Measurements from ENCODE around the gene PLCL1. TPM values are rescaled to one million over a fixed set of nuclear protein-coding genes. Genes with fewer than 3 reads are reported as not detected.

Gene PLCL1
- polyA plus RNA-seq, 1 of the 3 experiments (the other 2 are of a cell fraction) = 7.7 TPM

DNA sequence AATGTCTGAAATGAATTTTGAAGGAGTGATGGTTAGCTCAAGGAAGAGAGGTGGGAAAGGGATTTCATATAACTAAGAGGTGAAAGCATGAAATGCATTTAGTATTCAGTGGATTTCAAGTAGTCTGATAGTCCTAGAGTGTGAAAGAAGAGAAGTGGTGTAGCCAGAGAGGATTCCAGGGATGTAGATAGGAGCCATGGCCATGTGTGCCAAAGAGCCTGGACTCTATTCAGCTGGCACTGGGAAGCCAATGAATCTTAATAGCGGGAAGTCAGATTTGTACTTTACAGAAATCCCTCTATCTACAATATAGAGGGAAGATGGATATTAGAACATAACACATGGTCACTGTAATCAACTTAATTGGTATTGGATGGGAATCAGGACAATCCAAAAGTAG, 10.9 kb upstream of the PLCL1 start:
- POLR2A ChIA-PET = no interaction called here
- no peaks in the 10 kb centered on the region for H3K9me2 ChIP-seq
- no peak overlapping the region for H3K27ac ChIP-seq (ENCODE audit: low read depth in 2 of 2, low read length in 1 of 2)
- WGBS (ENCODE audit: low lambda C conversion rate) = 100% methylated on average over 1 of the region's 1 CpG
- no peak overlapping the region for H2AFZ ChIP-seq (ENCODE audit: low read depth)
- H3K4me3 ChIP-seq (ENCODE audit: low read depth in 2 of 2, low read length in 1 of 2) = no peak overlapping the region
- no peak for DNase-seq
- no peaks in the 10 kb centered on the region for H3K79me2 ChIP-seq (ENCODE audit: insufficient read depth)
- H4K20me1 ChIP-seq (ENCODE audit: insufficient read depth) = no peaks in the 10 kb centered on the region
- no peaks in the 10 kb centered on the region for H3K36me3 ChIP-seq (replicated peaks in 1 of 2; ENCODE audit: control insufficient read depth in 1 of 2, insufficient read depth in 2 of 2, low read length in 1 of 2)
- CTCF ChIA-PET = interaction anchor here (1.2 to 1.9 kb wide), 5 partner anchors 7 to 516 kb away, joined by 4 to 9 read pairs (median 4); partner anchors contain the start of gene PLCL1
- TF ChIP-seq RXRA (IDR thresholded peaks at IDR 0.05; ENCODE audit: borderline replicate concordance, low read depth) (no peak), RFX5 (IDR thresholded peaks at IDR 0.05; ENCODE audit: low read length) (no peak), POLR2AphosphoS5 (IDR thresholded peaks at IDR 0.05; ENCODE audit: low read depth, low read length) (no peak), GABPA (IDR thresholded peaks at IDR 0.05; ENCODE audit: low read depth) (no peak), ELF1 (IDR thresholded peaks at IDR 0.05) (no peak), NRF1 (IDR thresholded peaks at IDR 0.05; ENCODE audit: low read depth, low read length) (no peak), TAF1 (IDR thresholded peaks at IDR 0.05; ENCODE audit: borderline replicate concordance, low read depth, low read length) (no peak), TCF12 (IDR thresholded peaks at IDR 0.05) (no peak)
- TF ChIP-seq, protein P1, sequence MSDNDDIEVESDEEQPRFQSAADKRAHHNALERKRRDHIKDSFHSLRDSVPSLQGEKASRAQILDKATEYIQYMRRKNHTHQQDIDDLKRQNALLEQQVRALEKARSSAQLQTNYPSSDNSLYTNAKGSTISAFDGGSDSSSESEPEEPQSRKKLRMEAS (IDR thresholded peaks at IDR 0.05; ENCODE audit: low read depth) = no peak
- H3K4me2 ChIP-seq = no peak overlapping the region
- H3K4me1 ChIP-seq (ENCODE audit: control insufficient read depth in 1 of 2, insufficient read depth in 2 of 2, low read depth in 1 of 2, low read length in 1 of 2) = no peaks in the 10 kb centered on the region
- no peaks in the 10 kb centered on the region; the same call in 1 of the 2 replicates for H3K9me3 ChIP-seq
- no peak overlapping the region for H3K9ac ChIP-seq
- no peaks in the 10 kb centered on the region for H3K27me3 ChIP-seq (ENCODE audit: insufficient read depth)
- no peaks in the 10 kb centered on the region for H3F3A ChIP-seq (replicated peaks; ENCODE audit: insufficient read depth)

DNA sequence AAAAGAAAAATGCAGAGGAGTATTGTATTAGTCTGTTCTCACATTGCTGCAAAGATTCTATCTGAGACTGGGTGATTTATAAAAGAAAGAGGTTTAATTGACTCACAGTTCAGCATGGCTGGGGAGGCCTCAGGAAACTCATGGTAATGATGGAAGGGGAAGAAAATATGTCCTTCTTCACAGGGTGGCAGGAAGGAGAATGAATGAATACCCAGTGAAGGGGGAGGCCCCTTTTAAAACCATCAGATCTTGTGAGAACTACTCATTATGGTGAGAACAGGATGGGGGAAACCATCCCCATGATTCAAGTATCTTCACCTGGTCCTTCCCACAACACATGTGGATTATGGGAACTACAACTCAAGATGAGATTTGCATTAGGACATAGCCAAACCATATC, 9.1 kb upstream of the PLCL1 start:
- TF ChIP-seq, protein P2, sequence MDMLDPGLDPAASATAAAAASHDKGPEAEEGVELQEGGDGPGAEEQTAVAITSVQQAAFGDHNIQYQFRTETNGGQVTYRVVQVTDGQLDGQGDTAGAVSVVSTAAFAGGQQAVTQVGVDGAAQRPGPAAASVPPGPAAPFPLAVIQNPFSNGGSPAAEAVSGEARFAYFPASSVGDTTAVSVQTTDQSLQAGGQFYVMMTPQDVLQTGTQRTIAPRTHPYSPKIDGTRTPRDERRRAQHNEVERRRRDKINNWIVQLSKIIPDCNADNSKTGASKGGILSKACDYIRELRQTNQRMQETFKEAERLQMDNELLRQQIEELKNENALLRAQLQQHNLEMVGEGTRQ (IDR thresholded peaks at IDR 0.05; ENCODE audit: borderline replicate concordance, low read depth, low read length) = no peak
- no peak for TF ChIP-seq EZH2phosphoT487 (IDR thresholded peaks at IDR 0.05; ENCODE audit: borderline replicate concordance, low read depth)
- no peak for TF ChIP-seq RFX5 (IDR thresholded peaks at IDR 0.05; ENCODE audit: low read length)
- TF ChIP-seq TCF12 (IDR thresholded peaks at IDR 0.05) = no peak
- TF ChIP-seq YY1 (IDR thresholded peaks at IDR 0.05; ENCODE audit: low read depth) = no peak
- TF ChIP-seq POLR2AphosphoS5 (IDR thresholded peaks at IDR 0.05; ENCODE audit: low read depth, low read length) = no peak
- Histone ChIP-seq H3K9me3 (no peaks in the 10 kb centered on the region; the same call in 1 of the 2 replicates), H3K4me2 (no peak overlapping the region), H4K20me1 (ENCODE audit: insufficient read depth) (no peaks in the 10 kb centered on the region), H3K9me2 (no peaks in the 10 kb centered on the region), H3K4me3 (ENCODE audit: low read depth in 2 of 2, low read length in 1 of 2) (no peak overlapping the region), H3K27ac (ENCODE audit: low read depth in 2 of 2, low read length in 1 of 2) (no peak overlapping the region), H3F3A (replicated peaks; ENCODE audit: insufficient read depth) (no peaks in the 10 kb centered on the region), H3K27me3 (ENCODE audit: insufficient read depth) (no peaks in the 10 kb centered on the region), H3K9ac (no peak overlapping the region), H3K4me1 (ENCODE audit: control insufficient read depth in 1 of 2, insufficient read depth in 2 of 2, low read depth in 1 of 2, low read length in 1 of 2) (no peaks in the 10 kb centered on the region; a peak in 1 of 4 replicates), H3K79me2 (ENCODE audit: insufficient read depth) (no peaks in the 10 kb centered on the region), H3K36me3 (replicated peaks in 1 of 2; ENCODE audit: control insufficient read depth in 1 of 2, insufficient read depth in 2 of 2, low read length in 1 of 2) (no peaks in the 10 kb centered on the region), H2AFZ (ENCODE audit: low read depth) (no peak overlapping the region)
- CTCF ChIA-PET = interaction anchor here (0.7 to 1.9 kb wide), 5 partner anchors 9 to 501 kb away, joined by 3 to 9 read pairs (median 4); partner anchors contain the start of gene PLCL1
- no peak for DNase-seq
- POLR2A ChIA-PET = no interaction called here

All from SK-N-SH (cell line).